ENCODE data around the gene CDH13. TPM values are rescaled to one million over a fixed set of nuclear protein-coding genes. Genes with fewer than 3 reads are reported as not detected.

The CDH13 gene
- total RNA-seq, 4 donors from 2014 or later = 5.8 to 36.7 (median 20.4) TPM

DNA sequence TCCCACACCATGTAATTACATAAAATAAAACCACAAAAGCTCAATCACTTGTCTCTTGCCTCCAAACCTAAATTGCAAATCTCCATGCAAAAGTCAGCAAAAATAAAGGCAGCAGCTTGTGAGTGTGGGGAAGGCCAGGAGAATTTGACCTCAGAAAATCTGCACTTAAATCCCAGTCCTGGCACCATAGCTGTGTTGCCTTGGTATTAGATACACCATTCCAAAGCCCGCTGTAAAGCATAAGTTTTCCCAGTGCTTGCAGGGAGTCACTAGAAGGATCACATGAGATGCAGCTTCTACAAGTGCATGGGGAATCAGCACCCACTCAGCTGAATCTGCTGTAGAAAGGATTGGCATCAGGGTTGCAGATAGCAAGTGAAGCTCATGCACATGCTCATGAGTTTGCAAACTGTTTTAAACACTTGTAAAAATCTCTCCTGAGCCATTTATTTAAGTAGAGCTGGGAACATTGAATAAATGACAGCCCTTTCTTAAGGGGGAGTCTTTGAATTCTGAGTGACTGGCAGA is 686.0 kb downstream of the CDH13 start:
- intact Hi-C loops (cut with DNase I; ENCODE audit: low total_unique reads) (no loop called here), in situ Hi-C loops (cut with MboI; ENCODE audit: low sequenced_read_pairs in 4 of 4) (no loop called here)
- Histone ChIP-seq H3K36me3 (no peaks in the 10 kb centered on the region), H3K9me3 (no peaks in the 10 kb centered on the region), H3K27me3 (no peaks in the 10 kb centered on the region), H3K4me3 (no peak overlapping the region), H3K27ac (no peak overlapping the region), H3K4me1 (peaks cover 5 to 19% of the 10 kb centered on the region in 2 donors)
- ATAC-seq = no peak
- DNase-seq = no peak
- no peak for TF ChIP-seq POLR2A (IDR thresholded peaks at IDR 0.05)

- no peaks in the 10 kb centered on the region for H3K9me3 ChIP-seq
- no peaks in the 10 kb centered on the region for H3K27me3 ChIP-seq
- H3K4me1 ChIP-seq = peaks cover 8 to 25% of the 10 kb centered on the region in 2 donors
Measured at GRCh38 chr16:83315271-83315670, 688.5 kb downstream of the CDH13 start.

GRCh38 chr16:83316458-83316857 is 689.7 kb downstream of the CDH13 start:
- DNase-seq (no peak), ATAC-seq (no peak)
- Histone ChIP-seq H3K27ac (no peak overlapping the region), H3K36me3 (no peaks in the 10 kb centered on the region), H3K27me3 (no peaks in the 10 kb centered on the region), H3K9me3 (no peaks in the 10 kb centered on the region), H3K4me1 (peaks cover 18 to 23% of the 10 kb centered on the region in 2 donors), H3K4me3 (no peak overlapping the region)
- no peak for TF ChIP-seq POLR2A (IDR thresholded peaks at IDR 0.05)
- no peak for TF ChIP-seq CTCF (IDR thresholded peaks at IDR 0.05 in 4 of 5, conservative IDR thresholded peaks at IDR 0.05 in 1 of 5)
- intact Hi-C loops (cut with DNase I; ENCODE audit: low total_unique reads) = no loop called here
- in situ Hi-C loops (cut with MboI; ENCODE audit: low sequenced_read_pairs in 4 of 4) = no loop called here

More at GRCh38 chr16:83315271-83315670, 688.5 kb downstream of the CDH13 start:
- TF ChIP-seq POLR2A (IDR thresholded peaks at IDR 0.05) (no peak), CTCF (IDR thresholded peaks at IDR 0.05 in 4 of 5, conservative IDR thresholded peaks at IDR 0.05 in 1 of 5) (no peak)
- in situ Hi-C loops (cut with MboI; ENCODE audit: low sequenced_read_pairs in 4 of 4) = no loop called here
- ATAC-seq (no peak), DNase-seq (no peak)
- H3K4me3 ChIP-seq = no peak overlapping the region
- no peaks in the 10 kb centered on the region for H3K36me3 ChIP-seq
- intact Hi-C loops (cut with DNase I; ENCODE audit: low total_unique reads) = no loop called here
- no peak overlapping the region for H3K27ac ChIP-seq

GRCh38 chr16:83318390-83318789 is 691.6 kb downstream of the CDH13 start:
- DNase-seq = no peak
- H3K27ac ChIP-seq = peak overlapping the region in 1 of 4 donors; percentile 33
- TF ChIP-seq POLR2A (IDR thresholded peaks at IDR 0.05) (no peak), CTCF (IDR thresholded peaks at IDR 0.05 in 4 of 5, conservative IDR thresholded peaks at IDR 0.05 in 1 of 5) (no peak)
- no peaks in the 10 kb centered on the region for H3K27me3 ChIP-seq
- intact Hi-C loops (cut with DNase I; ENCODE audit: low total_unique reads) = no loop called here
- peaks cover 14 to 15% of the 10 kb centered on the region in 2 donors for H3K4me1 ChIP-seq
- in situ Hi-C loops (cut with MboI; ENCODE audit: low sequenced_read_pairs in 4 of 4) = no loop called here
- H3K4me3 ChIP-seq = no peak overlapping the region
- ATAC-seq = peak in 1 of 2 donors; percentile 29
- H3K36me3 ChIP-seq = no peaks in the 10 kb centered on the region
- no peaks in the 10 kb centered on the region for H3K9me3 ChIP-seq

- TF ChIP-seq CTCF (IDR thresholded peaks at IDR 0.05 in 4 of 5, conservative IDR thresholded peaks at IDR 0.05 in 1 of 5) (no peak), POLR2A (IDR thresholded peaks at IDR 0.05) (no peak)
- no peaks in the 10 kb centered on the region for H3K36me3 ChIP-seq
- H3K4me3 ChIP-seq = no peak overlapping the region
- no peak for DNase-seq
- H3K27me3 ChIP-seq = no peaks in the 10 kb centered on the region
- no peaks in the 10 kb centered on the region for H3K4me1 ChIP-seq
- no peak for ATAC-seq
- in situ Hi-C loops (cut with MboI; ENCODE audit: low sequenced_read_pairs in 4 of 4) (no loop called here), intact Hi-C loops (cut with DNase I; ENCODE audit: low total_unique reads) (no loop called here)
- no peaks in the 10 kb centered on the region for H3K9me3 ChIP-seq
- H3K27ac ChIP-seq = no peak overlapping the region
Measured at GRCh38 chr16:83328936-83329335, 702.2 kb downstream of the CDH13 start.
